GM19455 (cell line): ENCODE results near the gene ATP6V0D1.

Source experiments
- ATAC-seq: cut with Tn5 transposase; IDR thresholded peaks from one replicate; pipeline ENCODE4 v1.9.1; 2021; ENCODE audit not compliant: unreplicated experiment

The ATP6V0D1 gene

GRCh38 chr16:67463691-67464090 is 17.3 kb downstream of the ATP6V0D1 start:
- ATAC-seq, result no peak

DNA sequence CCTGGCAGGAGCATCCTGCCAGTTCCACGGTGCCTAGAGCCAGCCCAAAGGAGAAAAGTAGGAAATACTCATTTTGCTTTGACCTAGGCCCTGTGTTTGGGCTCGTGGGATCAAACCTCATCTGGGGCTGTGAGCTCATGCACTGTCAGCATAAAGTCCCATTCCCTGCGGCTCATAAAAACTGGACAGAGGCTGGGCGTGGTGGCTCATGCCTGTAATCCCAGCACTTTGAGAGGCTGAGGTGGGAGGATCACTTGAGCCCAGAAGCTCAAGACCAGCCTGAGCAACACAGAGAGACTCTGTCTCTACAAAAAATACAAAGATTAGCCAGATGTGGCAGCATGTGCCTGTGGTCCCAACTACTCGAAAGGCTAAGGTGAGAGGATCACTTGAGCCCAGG is 17.9 kb downstream of the ATP6V0D1 start:
- ATAC-seq, result no peak

GRCh38 chr16:67462279-67462655 is 18.7 kb downstream of the ATP6V0D1 start:
- no peak for ATAC-seq

DNA sequence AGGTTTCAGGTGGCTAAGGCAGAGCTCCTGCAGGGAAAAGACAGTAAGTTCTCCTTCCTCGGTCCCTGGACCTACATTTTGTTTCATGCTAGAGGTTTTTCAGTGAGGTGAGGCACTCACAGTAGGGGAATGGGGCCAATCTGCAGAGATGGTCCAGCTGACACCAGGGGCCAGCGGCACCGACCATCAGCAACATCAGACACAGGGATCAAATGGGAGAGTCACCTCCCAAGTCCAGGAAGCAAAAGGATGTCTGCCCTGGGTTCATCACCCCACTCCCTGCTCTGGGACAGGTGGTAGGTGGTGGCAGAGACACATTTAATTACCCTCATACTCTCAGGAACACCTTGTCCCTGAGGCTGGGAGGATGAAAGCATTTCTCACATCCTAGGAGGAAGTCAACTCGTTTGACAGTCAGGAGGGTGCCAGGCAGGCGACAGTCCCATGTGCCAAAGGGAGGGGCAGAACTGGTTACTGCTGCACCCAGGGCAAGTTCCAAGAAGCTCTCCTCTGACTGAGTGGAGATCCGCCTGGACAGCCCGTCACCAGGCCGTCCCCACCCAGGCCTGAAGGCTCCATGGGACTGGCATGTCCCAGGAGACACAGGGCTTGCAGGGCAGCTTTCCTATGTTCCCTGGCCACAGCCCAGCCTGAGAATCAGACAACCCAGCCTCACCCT is 19.2 kb downstream of the ATP6V0D1 start:
- ATAC-seq, result no peak

- no peak for ATAC-seq
These were observed 20.0 kb downstream of the ATP6V0D1 start for GRCh38 chr16:67460961-67461360.

DNA sequence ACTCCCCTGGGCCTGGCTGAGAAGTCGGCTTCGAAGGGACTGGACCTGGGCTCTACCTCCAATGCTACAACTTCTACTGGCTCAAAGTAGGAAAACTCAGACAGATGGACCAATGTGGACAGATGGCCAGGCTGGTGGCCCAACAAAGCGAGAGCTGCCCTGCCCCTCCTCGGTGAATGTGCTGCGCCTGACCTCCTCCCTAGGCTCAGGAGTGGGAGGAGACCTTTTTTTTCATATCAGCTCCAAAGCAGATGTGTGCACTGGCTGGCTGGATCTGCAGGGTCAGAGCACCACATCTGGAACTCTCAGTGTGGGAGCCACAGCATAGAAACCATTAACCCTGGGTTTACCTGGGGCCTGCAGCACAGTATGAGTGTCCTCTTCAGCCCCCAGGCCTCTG is 20.8 kb downstream of the ATP6V0D1 start:
- no peak for ATAC-seq

DNA sequence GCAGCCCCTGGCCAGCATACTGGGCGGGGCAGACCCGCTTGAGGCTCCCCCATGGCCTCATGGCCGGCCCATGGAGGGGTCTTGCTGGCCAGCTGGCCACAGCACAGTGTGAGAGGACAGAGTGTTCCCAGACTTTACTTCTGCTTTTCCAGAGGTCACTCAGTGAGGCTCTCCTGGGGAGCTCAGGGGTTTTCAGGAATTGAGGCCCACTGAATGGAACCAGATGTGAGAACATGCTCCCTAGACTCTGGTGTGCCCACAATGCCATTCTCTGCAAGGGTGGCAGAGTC is 21.2 kb downstream of the ATP6V0D1 start:
- no peak for ATAC-seq

GRCh38 chr16:67459066-67459860 is 21.7 kb downstream of the ATP6V0D1 start:
- ATAC-seq, result no peak

DNA sequence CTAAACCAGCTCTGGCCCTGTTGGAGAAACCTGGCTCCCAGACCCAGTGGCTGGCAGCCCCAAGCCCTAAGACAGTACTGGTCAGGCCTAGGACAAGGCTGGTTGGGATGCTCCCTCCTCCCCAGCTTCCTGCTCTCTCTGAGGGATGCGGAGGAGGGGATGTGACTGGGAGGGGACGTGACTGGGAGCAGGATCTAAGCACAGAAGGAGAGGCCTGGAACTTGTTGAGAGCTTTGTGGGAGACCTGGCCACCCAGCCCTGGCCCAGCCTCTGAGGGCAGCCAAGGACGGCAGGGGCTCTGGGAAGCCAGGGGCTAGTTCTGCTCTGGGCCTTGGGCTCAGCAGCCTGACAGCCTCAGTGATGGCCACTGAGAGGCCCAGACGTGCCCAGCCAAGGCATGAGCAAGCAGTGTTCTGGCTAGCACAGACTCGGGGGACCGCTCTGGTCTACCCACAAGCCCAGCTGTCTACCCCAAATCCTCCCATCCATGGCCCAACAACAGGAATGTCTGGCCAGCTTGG is 22.8 kb downstream of the ATP6V0D1 start:
- no peak for ATAC-seq

DNA sequence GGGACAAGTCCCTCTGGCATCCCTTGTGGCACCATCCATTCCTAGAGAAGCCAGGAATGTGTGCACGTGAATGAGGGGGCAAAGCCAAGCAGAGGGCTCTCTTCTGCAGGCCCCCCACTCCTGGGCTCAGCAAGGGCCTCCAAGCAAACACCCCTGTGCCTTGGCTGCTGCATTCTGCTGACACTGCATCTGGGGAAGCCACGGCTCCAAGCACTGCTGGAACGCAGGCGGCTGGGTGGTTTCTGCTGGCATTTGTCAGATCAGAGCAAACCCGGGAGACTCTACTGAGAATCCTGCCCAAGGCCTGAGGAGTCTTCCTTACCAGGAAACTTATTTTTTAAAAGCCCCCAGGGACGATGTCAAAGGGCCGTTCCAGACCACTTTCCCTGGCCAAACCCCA is 23.3 kb downstream of the ATP6V0D1 start:
- ATAC-seq, result no peak

DNA sequence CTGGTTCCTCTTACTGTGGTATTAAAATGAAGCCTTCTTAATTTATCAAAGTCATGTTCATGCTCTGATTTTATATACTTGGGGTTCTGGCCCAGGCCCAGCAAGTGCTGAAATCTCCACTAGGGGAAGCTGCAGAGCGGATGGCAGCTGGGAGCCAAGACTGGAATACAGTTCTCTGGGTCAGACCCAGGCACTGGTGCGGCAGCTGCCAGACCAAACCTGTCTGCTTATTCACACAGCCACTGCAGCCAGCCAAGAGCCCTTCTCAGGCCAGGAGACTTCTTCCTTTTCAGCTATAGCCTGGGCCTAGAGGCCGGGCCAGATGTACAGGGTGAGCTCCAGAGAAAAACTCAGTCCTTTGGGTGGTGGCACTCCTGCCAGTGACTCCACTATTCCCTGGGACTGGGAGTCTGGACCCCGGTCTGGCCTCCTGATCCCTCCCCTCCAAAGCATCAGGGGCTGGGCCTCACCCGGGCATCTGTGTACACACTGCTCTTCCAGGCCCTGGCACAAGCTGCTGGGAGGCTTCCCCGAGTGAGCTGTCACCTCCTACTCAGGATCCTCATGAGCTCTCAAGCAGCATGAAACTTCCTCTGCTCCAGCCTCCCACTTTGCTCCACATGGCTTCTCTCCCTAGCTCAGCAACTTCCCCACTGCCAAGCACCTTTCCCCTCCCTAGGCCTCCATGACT is 24.4 kb downstream of the ATP6V0D1 start:
- ATAC-seq, result no peak

- ATAC-seq, result no peak
These were observed 26.1 kb downstream of the ATP6V0D1 start for GRCh38 chr16:67454852-67455251.

DNA sequence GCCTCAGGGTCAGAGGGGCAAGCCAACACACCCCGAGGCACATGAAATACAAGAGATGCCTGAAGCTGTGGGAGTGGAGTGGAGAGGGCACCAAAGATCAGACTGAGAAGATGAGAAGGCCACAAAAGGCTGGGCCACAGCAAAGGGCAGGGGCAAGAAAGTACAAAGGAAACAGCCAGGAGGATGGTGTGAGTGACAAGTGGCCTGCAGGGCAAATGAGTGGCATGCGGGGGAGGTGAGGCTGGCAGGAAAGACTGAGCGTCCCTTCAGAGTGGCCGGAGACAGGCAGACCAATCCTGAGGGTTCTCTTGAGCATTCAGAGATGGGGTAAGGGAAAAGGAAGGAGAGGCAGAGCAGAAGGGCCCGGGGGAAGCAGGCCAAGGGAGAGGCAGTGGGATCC is 26.9 kb downstream of the ATP6V0D1 start:
- no peak for ATAC-seq

DNA sequence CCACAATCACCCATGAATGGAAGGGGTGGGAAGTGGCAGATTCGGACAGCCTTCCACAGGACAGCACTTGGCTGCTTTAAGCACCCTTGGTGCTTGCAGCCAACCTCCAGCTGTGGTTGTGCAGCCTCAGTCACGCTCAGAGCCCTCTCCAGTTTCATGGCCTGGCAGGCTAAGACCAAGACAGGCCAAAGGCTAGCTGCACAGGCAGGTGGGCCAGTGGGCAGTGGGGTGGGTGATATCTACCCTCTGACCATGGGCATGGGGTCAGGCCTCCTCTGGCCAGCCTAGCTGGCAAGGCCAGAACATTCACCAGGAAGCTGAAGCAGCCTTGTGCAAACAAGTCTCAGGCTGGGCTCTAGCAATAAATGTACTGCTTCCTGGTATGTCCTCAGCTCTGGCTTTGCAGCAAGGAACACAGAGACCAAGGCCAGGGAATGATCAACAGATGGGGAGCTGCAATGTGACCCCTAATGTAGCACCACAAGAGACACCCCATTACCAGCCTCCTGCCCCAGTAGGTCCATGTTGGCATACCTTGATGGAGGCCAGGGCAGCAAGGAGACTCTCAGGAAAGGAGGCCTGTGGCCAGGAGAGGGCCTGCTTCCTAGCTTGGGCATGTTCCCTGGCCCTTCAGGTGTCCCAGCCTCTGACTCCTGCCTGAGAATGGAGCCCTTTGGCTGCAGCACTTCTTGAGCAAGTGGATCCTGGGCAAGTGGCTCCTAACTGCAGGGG is 29.1 kb downstream of the ATP6V0D1 start:
- ATAC-seq, result no peak

DNA sequence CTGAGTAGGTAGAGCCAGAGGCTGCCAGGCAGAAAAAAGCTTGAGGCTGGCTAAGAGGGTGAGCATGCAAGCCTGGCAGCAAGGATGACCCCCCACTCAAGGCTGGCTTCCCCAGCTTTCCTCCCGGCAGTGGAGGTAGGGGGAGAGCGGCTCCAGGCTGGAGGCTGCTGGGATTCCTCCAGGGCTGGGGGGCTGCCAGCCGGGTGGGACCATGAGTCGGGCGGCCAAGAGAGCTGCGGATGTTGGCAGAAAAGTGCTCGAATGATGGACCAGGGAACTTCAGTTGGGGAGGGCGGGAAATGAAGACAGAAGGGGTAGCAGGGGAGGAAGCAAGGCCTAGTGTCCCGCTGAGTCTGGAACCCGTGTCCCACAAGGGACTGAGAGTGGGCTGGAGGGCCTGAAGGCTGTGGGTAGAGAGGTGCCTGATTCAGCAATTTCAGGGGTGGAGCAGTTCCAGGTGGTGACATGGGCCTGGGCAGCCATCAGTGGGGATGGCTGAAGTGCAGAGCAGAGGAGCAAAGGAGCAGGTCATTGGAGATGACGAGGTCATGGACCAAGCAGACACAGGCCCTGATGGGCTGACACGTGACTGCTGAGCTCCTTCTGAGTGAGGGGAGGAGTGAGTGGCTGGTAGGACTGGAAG is 29.8 kb downstream of the ATP6V0D1 start:
- ATAC-seq, result no peak

DNA sequence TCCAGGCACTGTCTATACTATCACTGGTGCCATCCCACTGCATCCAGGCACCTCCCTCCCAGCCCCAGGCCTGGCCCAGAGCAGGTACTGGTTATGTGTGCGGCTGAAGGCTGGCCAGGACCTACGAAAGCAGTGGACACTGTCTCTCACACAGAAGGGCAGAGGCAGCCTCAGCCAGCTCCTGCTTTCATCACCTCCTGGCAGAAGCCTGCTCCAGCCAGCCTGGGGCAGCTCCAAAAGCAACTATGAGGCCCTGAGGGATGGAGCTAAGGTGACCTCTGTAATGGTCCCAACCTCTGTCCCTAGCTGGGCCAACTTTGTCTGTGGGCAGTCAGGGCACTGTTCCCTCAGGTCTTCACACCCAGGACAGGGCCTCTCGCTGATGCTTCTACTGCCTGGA is 31.2 kb downstream of the ATP6V0D1 start:
- no peak for ATAC-seq

DNA sequence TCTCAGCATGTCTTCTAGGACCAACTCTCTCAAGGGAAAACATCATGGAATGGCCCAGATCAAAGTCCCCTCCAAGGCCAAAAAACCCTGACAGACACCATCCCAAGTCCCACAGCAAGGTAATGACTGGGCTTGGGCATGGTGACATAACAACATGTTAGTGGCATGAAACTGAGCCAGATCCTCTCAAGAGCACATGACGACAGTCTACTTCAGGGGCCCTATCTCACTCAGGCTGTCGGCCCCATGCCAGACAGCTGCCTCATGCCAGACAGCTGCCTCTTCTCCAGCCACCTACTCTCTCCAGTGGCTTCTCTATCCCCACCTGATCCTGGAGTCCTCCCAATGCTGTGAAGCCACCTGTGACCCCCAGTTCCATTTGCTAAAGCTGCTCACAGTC is 31.6 kb downstream of the ATP6V0D1 start:
- no peak for ATAC-seq

GRCh38 chr16:67448580-67448979 is 32.4 kb downstream of the ATP6V0D1 start:
- no peak for ATAC-seq

GRCh38 chr16:67447508-67448076 is 33.4 kb downstream of the ATP6V0D1 start:
- ATAC-seq, result no peak

DNA sequence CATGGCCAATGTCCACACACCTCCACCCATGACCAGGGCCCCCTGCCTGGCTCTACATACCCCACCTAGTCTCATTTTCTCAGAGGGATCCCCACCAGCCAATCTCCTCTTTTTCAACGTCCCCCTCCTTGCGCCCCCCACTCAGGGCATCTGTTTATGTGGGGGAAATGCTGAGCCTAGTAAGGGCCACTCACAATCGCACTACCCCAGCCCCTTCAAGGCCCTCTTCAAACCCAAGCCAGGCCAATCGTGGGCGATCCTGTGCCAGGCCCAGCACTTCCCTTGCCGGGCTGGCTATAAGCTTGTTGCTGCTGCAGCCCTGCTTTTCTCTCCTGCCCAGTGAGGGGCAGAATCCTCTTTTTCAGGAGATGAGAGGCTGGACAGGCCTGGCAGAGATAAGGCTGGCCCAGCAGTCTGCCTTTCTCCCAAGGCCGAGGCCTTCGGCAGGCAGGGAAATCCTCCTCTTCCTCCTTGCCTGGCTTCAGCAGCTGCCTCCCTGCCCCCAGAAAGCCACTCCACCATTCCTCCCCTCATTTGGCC is 33.9 kb downstream of the ATP6V0D1 start:
- no peak for ATAC-seq
